ENCODE measurements around the gene MYO18B.

MYO18B gene

DNA sequence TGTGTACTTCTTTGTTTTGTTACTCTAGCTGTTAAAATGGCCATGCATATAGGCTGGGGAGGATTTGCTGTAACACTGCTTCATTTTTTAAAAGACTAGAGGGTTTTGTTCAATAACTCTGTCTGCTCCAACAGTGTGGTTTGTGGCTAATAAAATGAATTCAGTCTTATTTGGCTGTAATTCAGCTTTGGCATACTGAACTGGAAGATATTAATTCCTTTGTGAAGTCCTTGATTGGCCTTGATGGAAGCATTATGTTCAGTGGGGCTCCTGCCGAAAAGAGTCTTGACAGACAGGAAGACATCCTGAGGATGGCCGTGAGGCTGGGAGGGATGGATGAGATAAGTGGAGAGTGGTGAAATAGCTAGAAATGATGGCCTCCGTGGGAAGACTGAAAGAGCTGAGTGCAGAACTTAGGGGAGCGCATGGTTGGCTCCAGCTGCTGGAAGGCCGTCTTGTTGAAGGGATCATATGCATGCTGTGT lies 44.8 kb upstream of the MYO18B start:
- TF ChIP-seq, protein P1, sequence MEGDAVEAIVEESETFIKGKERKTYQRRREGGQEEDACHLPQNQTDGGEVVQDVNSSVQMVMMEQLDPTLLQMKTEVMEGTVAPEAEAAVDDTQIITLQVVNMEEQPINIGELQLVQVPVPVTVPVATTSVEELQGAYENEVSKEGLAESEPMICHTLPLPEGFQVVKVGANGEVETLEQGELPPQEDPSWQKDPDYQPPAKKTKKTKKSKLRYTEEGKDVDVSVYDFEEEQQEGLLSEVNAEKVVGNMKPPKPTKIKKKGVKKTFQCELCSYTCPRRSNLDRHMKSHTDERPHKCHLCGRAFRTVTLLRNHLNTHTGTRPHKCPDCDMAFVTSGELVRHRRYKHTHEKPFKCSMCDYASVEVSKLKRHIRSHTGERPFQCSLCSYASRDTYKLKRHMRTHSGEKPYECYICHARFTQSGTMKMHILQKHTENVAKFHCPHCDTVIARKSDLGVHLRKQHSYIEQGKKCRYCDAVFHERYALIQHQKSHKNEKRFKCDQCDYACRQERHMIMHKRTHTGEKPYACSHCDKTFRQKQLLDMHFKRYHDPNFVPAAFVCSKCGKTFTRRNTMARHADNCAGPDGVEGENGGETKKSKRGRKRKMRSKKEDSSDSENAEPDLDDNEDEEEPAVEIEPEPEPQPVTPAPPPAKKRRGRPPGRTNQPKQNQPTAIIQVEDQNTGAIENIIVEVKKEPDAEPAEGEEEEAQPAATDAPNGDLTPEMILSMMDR (IDR thresholded peaks at IDR 0.05; ENCODE audit: low read depth, low read length, missing control alignments): no peak
- no peak overlapping the region for H3K4me3 ChIP-seq (ENCODE audit: low read depth, low read length)
- DNase-seq (ENCODE audit: low read depth): peak; percentile 63
- in situ Hi-C loops (cut with HindIII; ENCODE audit: low sequenced_read_pairs): loop anchor here (25.0 kb wide), 1 partner anchor 210 kb away; no protein-coding TSS in a partner anchor

DNA sequence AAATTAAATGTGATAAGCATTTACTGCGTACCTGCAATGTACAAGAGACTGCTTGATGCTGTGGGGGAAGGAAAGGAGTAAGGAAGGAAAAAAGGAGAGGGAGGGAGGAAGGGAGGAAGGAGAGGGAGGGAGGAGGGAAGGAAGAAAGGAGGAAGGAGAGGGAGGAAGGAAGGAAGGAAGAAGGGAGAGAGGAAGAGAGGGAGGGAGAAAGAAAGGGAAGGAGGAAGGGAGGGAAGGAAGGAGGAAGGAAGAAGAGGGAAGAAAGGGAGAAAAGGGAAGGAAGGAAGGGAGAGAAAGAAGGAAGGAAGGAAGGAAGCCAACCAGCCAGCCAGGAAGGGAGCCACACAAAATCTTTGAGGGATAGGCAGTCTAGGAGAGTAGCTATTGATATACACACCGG lies 44.0 kb upstream of the MYO18B start:
- no peak overlapping the region for H3K4me3 ChIP-seq (ENCODE audit: low read depth, low read length)
- TF ChIP-seq, protein P1 (IDR thresholded peaks at IDR 0.05; ENCODE audit: low read depth, low read length, missing control alignments): no peak
- in situ Hi-C loops (cut with HindIII; ENCODE audit: low sequenced_read_pairs): loop anchor here (25.0 kb wide), 1 partner anchor 211 kb away; no protein-coding TSS in a partner anchor
- no peak for DNase-seq (ENCODE audit: low read depth)

DNA sequence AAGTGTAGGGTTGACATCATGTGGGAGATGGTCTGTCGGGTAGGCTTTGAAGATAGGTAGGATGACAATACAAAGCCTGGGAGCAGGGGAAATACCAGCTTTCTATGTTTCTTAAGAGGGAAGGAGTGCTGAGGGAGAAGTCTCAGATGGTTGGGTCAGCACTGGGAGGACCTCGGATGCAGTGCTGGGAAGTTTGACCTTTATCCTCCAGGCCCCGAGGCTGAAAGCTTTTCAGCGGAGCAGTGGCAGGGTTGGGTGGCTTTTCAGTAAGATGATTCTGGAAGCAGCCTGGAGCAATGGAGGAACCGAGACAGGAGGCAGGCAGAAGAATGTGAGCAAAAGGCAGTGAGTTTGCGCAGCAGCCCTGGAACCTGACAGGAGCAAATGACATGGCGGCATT lies 43.5 kb upstream of the MYO18B start:
- TF ChIP-seq, protein P1 (IDR thresholded peaks at IDR 0.05; ENCODE audit: low read depth, low read length, missing control alignments): no peak
- H3K4me3 ChIP-seq (ENCODE audit: low read depth, low read length): no peak overlapping the region
- no peak for DNase-seq (ENCODE audit: low read depth)
- in situ Hi-C loops (cut with HindIII; ENCODE audit: low sequenced_read_pairs): loop anchor here (25.0 kb wide), 1 partner anchor 211 kb away; no protein-coding TSS in a partner anchor

DNA sequence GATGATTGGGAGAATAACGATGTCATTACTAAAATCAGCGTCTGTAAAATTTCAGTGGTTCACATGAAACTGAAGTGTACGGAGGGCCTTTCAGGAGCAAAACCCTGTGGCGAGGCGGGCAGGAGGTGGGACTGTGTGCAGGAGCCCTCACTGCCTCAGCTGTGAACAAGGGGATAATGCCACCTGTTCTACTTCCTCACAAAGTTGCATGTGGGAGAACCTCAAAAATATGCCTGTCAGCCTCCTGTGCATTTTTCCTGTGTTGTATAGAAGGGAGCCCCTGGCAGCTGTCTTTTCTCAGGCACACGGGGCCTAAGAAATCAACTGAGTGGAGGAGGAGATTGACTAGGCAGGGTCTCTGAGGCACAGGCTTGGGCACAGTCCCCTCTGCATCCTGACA lies 43.0 kb upstream of the MYO18B start:
- H3K4me3 ChIP-seq (ENCODE audit: low read depth, low read length): no peak overlapping the region
- TF ChIP-seq, protein P1 (IDR thresholded peaks at IDR 0.05; ENCODE audit: low read depth, low read length, missing control alignments): no peak
- in situ Hi-C loops (cut with HindIII; ENCODE audit: low sequenced_read_pairs): loop anchor here (25.0 kb wide), 1 partner anchor 212 kb away; no protein-coding TSS in a partner anchor
- no peak for DNase-seq (ENCODE audit: low read depth)

DNA sequence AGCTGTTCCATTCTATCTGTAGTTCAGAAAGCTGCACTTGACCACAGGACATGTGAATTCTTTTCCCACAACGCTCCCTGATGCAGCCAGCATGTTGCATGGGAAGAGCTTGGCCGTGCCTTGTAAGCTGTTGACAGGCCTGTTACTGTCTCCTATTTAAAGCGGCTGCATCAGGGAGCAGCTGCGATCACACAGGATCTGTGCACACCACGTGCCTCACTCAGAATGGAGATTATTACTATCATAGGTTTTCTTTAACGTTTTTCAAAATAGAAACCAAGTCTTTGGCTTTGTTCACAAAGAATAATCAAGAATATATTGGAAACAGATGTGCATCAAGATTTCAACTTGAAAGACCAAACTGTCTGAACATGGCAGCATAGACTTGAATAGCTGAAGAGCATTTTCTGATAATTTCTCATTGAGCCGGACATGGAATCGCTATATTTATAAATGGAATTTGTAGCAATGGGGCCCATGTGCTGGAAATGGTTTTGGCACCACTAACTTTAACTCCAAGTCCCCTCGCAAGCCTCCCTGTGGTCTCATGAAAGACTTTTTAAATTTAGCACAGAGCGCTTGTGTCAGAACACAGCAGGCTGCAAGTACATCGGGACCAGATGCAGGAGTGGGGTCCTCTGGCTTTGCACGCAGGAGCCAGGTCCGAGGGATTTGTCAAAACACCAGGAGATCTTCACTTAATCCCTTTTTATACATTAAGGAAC lies 40.8 kb upstream of the MYO18B start:
- TF ChIP-seq, protein P1 (IDR thresholded peaks at IDR 0.05; ENCODE audit: low read depth, low read length, missing control alignments): no peak
- in situ Hi-C loops (cut with HindIII; ENCODE audit: low sequenced_read_pairs): no loop called here
- DNase-seq (ENCODE audit: low read depth): no peak
- no peak overlapping the region for H3K4me3 ChIP-seq (ENCODE audit: low read depth, low read length)

DNA sequence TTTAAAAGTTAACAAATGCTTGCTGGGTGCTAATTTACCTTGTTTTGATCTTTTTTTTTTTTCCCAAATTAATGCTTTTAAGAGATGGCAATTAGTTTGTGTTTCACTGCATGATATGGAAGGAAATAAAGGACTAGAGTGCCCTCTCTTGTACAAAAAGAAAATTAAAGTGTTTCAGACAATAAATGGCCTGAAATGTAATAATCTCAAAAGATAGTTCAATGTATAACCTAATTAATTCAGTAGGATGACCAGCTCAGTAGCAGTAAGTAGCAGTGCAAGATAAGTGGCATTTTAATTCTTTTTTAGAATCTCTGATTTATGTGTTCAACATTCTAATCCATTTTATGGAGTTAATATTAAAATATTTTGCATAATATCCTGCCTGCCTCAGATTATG lies 39.9 kb upstream of the MYO18B start:
- in situ Hi-C loops (cut with HindIII; ENCODE audit: low sequenced_read_pairs): no loop called here
- DNase-seq (ENCODE audit: low read depth): peak; percentile 20
- TF ChIP-seq, protein P1 (IDR thresholded peaks at IDR 0.05; ENCODE audit: low read depth, low read length, missing control alignments): peak; percentile 3
- no peak overlapping the region for H3K4me3 ChIP-seq (ENCODE audit: low read depth, low read length)

All from astrocyte of the cerebellum (primary cell).